OCI-LY1 (cell line): ENCODE data around the gene ASPDH.

Source experiments
- CTCF ChIP-seq: fragments of 200-600 bp; sonication (generic), shearing (Covaris generic); IDR thresholded peaks from 2 replicates; pipeline ENCODE4 v1.5.1; 2017; ENCODE audit warnings: mild to moderate bottlenecking, antibody characterized with exemption, low read length, moderate library complexity, mixed read lengths
- EZH2 ChIP-seq: fragments of 200-600 bp; sonication (generic), shearing (Covaris generic); IDR thresholded peaks from 2 replicates; pipeline ENCODE4 v1.8.0; 2017; ENCODE audit warnings: borderline replicate concordance, mixed run types, mild to moderate bottlenecking, antibody characterized with exemption, low read length, moderate library complexity, mixed read lengths

- no peak for TF ChIP-seq CTCF
- no peak for TF ChIP-seq EZH2
These were observed 44.9 kb downstream of the ASPDH start for GRCh38 chr19:50468818-50469217.
